WTC11 (cell line): ENCODE data around the gene B4GALNT2. TPM values are rescaled to one million over a fixed set of nuclear protein-coding genes. Genes with fewer than 3 reads are reported as not detected.

Experiments used
- ATAC-seq: fragments of 200-7000 bp; cut with Tn5 transposase; 2 replicates; pipeline ENCODE4 v1.10.0; 2021; ENCODE audit warnings: mild to moderate bottlenecking, moderate library complexity
- CTCF ChIA-PET: fragments of 300-600 bp; sonication (Branson Sonifier 250); formaldehyde crosslinking; loops from one replicate; lab custom pipeline; 2021; ENCODE audit warnings: antibody characterized with exemption; lab: Charles Lee
- POLR2A ChIA-PET: fragments of 350-600 bp; sonication (Branson Sonifier 250); formaldehyde crosslinking; loops from one replicate; lab custom pipeline; 2021; ENCODE audit warnings: antibody characterized with exemption; lab: Charles Lee
- DNase-seq: peaks from one replicate; pipeline ENCODE4 v3.0.0; 2021; ENCODE audit warnings: low spot score
- H3K27ac Mint-ChIP-seq: 2 replicates; pipeline ENCODE4 v1.8.0; 2021; ENCODE audit warnings: mixed read lengths
- H3K27me3 Mint-ChIP-seq: 2 replicates; pipeline ENCODE4 v1.8.0; 2021; ENCODE audit warnings: low read depth, mild to moderate bottlenecking, moderate library complexity, mixed read lengths
- H3K36me3 Mint-ChIP-seq: 2 replicates; pipeline ENCODE4 v1.8.0; 2021; ENCODE audit warnings: mixed read lengths
- H3K4me1 Mint-ChIP-seq: 2 replicates; pipeline ENCODE4 v1.8.0; 2022; ENCODE audit warnings: mixed read lengths
- H3K4me3 Mint-ChIP-seq: 2 replicates; pipeline ENCODE4 v1.8.0; 2021; ENCODE audit warnings: mild to moderate bottlenecking, moderate library complexity, mixed read lengths
- H3K9me3 Mint-ChIP-seq: 2 replicates; pipeline ENCODE4 v1.8.0; 2021; ENCODE audit warnings: mixed read lengths
- ETV6 ChIP-seq: sonication (generic); formaldehyde crosslinking; IDR thresholded peaks from 2 replicates; pipeline ENCODE4 v1.8.1; 2022; ENCODE audit warnings: mild to moderate bottlenecking, missing genetic modification reagents
- GRHL2 ChIP-seq: fragments of 250-450 bp; sonication (Bioruptor Pico); IDR thresholded peaks from 2 replicates; pipeline ENCODE4 v1.8.0; 2022; ENCODE audit warnings: mild to moderate bottlenecking, moderate library complexity; ENCODE audit not compliant: insufficient replicate concordance, severe bottlenecking
- JUN ChIP-seq: sonication (generic); formaldehyde crosslinking; IDR thresholded peaks from 2 replicates; pipeline ENCODE4 v1.8.0; 2023; ENCODE audit warnings: mild to moderate bottlenecking, missing genetic modification reagents
- NFYB ChIP-seq: sonication (generic); formaldehyde crosslinking; conservative IDR thresholded peaks from 2 replicates; pipeline ENCODE4 v1.8.0; 2022; ENCODE audit warnings: low read depth, missing genetic modification reagents
- OVOL2 ChIP-seq: fragments of 250-450 bp; sonication (Bioruptor Pico); IDR thresholded peaks from 2 replicates; pipeline ENCODE4 v1.9.0; 2021; ENCODE audit warnings: mild to moderate bottlenecking, borderline replicate concordance
- PRRX2 ChIP-seq: fragments of 250-450 bp; sonication (Bioruptor Pico); IDR thresholded peaks from 2 replicates; pipeline ENCODE4 v1.8.0; 2021; ENCODE audit warnings: mild to moderate bottlenecking
- SMAD3 ChIP-seq: sonication (generic); formaldehyde crosslinking; IDR thresholded peaks from 2 replicates; pipeline ENCODE4 v1.8.0; 2022; ENCODE audit warnings: missing genetic modification reagents, mild to moderate bottlenecking, borderline replicate concordance
- TCF7 ChIP-seq: sonication (generic); formaldehyde crosslinking; IDR thresholded peaks from 2 replicates; pipeline ENCODE4 v1.8.0; 2022; ENCODE audit warnings: mild to moderate bottlenecking, low read depth, missing genetic modification reagents, moderate library complexity
- ZNF317 ChIP-seq: sonication (generic); formaldehyde crosslinking; IDR thresholded peaks from 2 replicates; pipeline ENCODE4 v1.8.1; 2023; ENCODE audit warnings: low read depth, mild to moderate bottlenecking, moderate library complexity, missing genetic modification reagents, borderline replicate concordance
- ZNF396 ChIP-seq: fragments of 250-450 bp; sonication (Bioruptor Pico); IDR thresholded peaks from 2 replicates; pipeline ENCODE4 v1.8.0; 2021; ENCODE audit warnings: mild to moderate bottlenecking, moderate library complexity, borderline replicate concordance
- total RNA-seq: library from RNA; stranded (reverse); gene quantifications from 3 replicates; pipeline ENCODE4 v1.2.3, GENCODE V29; 2021
- TF ChIP-seq, protein P1 (sequence below): sonication (generic); formaldehyde crosslinking; IDR thresholded peaks from 2 replicates; pipeline ENCODE4 v1.8.1; 2023; ENCODE audit warnings: mild to moderate bottlenecking, missing genetic modification reagents
- TF ChIP-seq, protein P2 (sequence below): fragments of 250-450 bp; sonication (Bioruptor Pico); IDR thresholded peaks from 2 replicates; pipeline ENCODE4 v1.9.0; 2021; ENCODE audit warnings: moderate library complexity, mild to moderate bottlenecking, inconsistent platforms, borderline replicate concordance
- TF ChIP-seq, protein P3 (sequence below): sonication (generic); formaldehyde crosslinking; IDR thresholded peaks from 2 replicates; pipeline ENCODE4 v1.8.0; 2023; ENCODE audit warnings: mild to moderate bottlenecking, missing genetic modification reagents
- TF ChIP-seq, protein P4 (sequence below): sonication (generic); formaldehyde crosslinking; IDR thresholded peaks from 2 replicates; pipeline ENCODE4 v1.8.1; 2022; ENCODE audit warnings: low read depth, missing genetic modification reagents, borderline replicate concordance
- TF ChIP-seq, protein P5 (sequence below): sonication (generic); formaldehyde crosslinking; IDR thresholded peaks from 2 replicates; pipeline ENCODE4 v1.8.1; 2023; ENCODE audit warnings: mild to moderate bottlenecking, missing genetic modification reagents, moderate library complexity
- TF ChIP-seq, protein P6 (sequence below): sonication (generic); formaldehyde crosslinking; IDR thresholded peaks from 2 replicates; pipeline ENCODE4 v1.8.1; 2023; ENCODE audit warnings: mild to moderate bottlenecking, missing genetic modification reagents, borderline replicate concordance
- TF ChIP-seq, protein P7 (sequence below): sonication (generic); formaldehyde crosslinking; IDR thresholded peaks from 2 replicates; pipeline ENCODE4 v1.8.1; 2022; ENCODE audit warnings: mild to moderate bottlenecking, moderate library complexity, missing genetic modification reagents

B4GALNT2 gene
- total RNA-seq, 1 experiment from 2014 or later = 0.04 TPM

DNA sequence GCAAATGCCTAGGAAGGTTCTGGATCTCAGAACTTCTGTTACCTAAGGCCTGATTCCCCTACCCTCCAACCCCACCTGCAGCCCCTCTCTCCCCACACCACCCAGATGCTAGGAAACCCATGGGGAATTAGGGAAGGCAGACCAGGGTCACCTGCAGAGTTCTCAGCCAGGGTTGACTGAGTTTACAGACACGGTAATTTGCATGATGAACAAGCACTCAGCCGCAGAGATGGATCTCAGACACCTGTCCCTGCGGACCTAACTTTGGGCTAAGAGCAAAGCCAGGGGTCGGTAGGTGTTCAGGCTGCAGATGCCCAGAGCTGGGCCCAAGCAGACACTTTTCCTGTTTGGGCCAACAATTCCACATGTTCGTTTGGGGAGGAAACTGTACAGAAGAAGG lies 80.8 kb downstream of the B4GALNT2 start:
- Mint-ChIP-seq H3K27ac (no peak overlapping the region), H3K4me1 (peaks cover 54% of the 10 kb centered on the region), H3K4me3 (no peak overlapping the region), H3K36me3 (no peaks in the 10 kb centered on the region), H3K27me3 (peaks cover 11% of the 10 kb centered on the region; the same call in 1 of the 2 replicates), H3K9me3 (no peaks in the 10 kb centered on the region)
- CTCF ChIA-PET = interaction anchor here (1.3 kb wide), 1 partner anchor 33 kb away, joined by 3 read pairs; no protein-coding TSS in a partner anchor
- TF ChIP-seq, protein P1, sequence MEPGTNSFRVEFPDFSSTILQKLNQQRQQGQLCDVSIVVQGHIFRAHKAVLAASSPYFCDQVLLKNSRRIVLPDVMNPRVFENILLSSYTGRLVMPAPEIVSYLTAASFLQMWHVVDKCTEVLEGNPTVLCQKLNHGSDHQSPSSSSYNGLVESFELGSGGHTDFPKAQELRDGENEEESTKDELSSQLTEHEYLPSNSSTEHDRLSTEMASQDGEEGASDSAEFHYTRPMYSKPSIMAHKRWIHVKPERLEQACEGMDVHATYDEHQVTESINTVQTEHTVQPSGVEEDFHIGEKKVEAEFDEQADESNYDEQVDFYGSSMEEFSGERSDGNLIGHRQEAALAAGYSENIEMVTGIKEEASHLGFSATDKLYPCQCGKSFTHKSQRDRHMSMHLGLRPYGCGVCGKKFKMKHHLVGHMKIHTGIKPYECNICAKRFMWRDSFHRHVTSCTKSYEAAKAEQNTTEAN (CRISPR knock-in tag) = no peak
- TF ChIP-seq, protein P2, sequence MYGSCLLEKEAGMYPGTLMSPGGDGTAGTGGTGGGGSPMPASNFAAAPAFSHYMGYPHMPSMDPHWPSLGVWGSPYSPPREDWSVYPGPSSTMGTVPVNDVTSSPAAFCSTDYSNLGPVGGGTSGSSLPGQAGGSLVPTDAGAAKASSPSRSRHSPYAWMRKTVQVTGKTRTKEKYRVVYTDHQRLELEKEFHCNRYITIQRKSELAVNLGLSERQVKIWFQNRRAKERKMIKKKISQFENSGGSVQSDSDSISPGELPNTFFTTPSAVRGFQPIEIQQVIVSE (CRISPR knock-in tag) = no peak
- TF ChIP-seq, protein P3, sequence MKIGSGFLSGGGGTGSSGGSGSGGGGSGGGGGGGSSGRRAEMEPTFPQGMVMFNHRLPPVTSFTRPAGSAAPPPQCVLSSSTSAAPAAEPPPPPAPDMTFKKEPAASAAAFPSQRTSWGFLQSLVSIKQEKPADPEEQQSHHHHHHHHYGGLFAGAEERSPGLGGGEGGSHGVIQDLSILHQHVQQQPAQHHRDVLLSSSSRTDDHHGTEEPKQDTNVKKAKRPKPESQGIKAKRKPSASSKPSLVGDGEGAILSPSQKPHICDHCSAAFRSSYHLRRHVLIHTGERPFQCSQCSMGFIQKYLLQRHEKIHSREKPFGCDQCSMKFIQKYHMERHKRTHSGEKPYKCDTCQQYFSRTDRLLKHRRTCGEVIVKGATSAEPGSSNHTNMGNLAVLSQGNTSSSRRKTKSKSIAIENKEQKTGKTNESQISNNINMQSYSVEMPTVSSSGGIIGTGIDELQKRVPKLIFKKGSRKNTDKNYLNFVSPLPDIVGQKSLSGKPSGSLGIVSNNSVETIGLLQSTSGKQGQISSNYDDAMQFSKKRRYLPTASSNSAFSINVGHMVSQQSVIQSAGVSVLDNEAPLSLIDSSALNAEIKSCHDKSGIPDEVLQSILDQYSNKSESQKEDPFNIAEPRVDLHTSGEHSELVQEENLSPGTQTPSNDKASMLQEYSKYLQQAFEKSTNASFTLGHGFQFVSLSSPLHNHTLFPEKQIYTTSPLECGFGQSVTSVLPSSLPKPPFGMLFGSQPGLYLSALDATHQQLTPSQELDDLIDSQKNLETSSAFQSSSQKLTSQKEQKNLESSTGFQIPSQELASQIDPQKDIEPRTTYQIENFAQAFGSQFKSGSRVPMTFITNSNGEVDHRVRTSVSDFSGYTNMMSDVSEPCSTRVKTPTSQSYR (CRISPR knock-in tag) = no peak
- TF ChIP-seq NFYB = no peak
- no peak for DNase-seq
- ATAC-seq = no peak
- POLR2A ChIA-PET = no interaction called here

DNA sequence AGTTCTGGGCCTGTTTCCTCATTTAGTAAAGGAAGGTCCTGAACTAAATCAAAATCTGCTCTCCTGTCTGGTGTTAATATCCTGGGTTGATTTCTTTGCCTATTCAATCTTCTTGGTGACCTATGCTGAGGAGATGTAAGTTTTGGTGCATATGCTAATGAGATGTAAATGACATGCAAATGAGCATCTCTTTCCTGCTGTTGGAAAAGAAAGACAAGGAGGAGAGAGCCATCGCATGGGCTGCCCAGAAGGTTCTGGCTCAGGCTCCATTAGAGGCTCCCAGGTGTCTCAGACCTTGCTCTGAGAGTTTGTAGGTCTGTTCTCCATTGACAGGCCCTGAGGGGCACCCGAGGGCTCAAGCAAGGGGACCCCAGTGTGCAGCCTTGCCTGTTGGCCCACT lies 81.3 kb downstream of the B4GALNT2 start:
- no peak for TF ChIP-seq OVOL2 (CRISPR knock-in tag)
- TF ChIP-seq SMAD3 (CRISPR knock-in tag) = no peak
- TF ChIP-seq, protein P4, sequence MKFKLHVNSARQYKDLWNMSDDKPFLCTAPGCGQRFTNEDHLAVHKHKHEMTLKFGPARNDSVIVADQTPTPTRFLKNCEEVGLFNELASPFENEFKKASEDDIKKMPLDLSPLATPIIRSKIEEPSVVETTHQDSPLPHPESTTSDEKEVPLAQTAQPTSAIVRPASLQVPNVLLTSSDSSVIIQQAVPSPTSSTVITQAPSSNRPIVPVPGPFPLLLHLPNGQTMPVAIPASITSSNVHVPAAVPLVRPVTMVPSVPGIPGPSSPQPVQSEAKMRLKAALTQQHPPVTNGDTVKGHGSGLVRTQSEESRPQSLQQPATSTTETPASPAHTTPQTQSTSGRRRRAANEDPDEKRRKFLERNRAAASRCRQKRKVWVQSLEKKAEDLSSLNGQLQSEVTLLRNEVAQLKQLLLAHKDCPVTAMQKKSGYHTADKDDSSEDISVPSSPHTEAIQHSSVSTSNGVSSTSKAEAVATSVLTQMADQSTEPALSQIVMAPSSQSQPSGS (CRISPR knock-in tag) = no peak
- TF ChIP-seq JUN (CRISPR knock-in tag) = no peak
- TF ChIP-seq, protein P5, sequence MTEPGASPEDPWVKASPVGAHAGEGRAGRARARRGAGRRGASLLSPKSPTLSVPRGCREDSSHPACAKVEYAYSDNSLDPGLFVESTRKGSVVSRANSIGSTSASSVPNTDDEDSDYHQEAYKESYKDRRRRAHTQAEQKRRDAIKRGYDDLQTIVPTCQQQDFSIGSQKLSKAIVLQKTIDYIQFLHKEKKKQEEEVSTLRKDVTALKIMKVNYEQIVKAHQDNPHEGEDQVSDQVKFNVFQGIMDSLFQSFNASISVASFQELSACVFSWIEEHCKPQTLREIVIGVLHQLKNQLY (CRISPR knock-in tag) = no peak
- TF ChIP-seq GRHL2 (CRISPR knock-in tag) = no peak
- TF ChIP-seq ETV6 = no peak
- TF ChIP-seq, protein P6, sequence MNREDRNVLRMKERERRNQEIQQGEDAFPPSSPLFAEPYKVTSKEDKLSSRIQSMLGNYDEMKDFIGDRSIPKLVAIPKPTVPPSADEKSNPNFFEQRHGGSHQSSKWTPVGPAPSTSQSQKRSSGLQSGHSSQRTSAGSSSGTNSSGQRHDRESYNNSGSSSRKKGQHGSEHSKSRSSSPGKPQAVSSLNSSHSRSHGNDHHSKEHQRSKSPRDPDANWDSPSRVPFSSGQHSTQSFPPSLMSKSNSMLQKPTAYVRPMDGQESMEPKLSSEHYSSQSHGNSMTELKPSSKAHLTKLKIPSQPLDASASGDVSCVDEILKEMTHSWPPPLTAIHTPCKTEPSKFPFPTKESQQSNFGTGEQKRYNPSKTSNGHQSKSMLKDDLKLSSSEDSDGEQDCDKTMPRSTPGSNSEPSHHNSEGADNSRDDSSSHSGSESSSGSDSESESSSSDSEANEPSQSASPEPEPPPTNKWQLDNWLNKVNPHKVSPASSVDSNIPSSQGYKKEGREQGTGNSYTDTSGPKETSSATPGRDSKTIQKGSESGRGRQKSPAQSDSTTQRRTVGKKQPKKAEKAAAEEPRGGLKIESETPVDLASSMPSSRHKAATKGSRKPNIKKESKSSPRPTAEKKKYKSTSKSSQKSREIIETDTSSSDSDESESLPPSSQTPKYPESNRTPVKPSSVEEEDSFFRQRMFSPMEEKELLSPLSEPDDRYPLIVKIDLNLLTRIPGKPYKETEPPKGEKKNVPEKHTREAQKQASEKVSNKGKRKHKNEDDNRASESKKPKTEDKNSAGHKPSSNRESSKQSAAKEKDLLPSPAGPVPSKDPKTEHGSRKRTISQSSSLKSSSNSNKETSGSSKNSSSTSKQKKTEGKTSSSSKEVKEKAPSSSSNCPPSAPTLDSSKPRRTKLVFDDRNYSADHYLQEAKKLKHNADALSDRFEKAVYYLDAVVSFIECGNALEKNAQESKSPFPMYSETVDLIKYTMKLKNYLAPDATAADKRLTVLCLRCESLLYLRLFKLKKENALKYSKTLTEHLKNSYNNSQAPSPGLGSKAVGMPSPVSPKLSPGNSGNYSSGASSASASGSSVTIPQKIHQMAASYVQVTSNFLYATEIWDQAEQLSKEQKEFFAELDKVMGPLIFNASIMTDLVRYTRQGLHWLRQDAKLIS (CRISPR knock-in tag) = no peak
- no peak for TF ChIP-seq ZNF317 (CRISPR knock-in tag)
- TF ChIP-seq TCF7 (CRISPR knock-in tag) = no peak
- TF ChIP-seq, protein P7, sequence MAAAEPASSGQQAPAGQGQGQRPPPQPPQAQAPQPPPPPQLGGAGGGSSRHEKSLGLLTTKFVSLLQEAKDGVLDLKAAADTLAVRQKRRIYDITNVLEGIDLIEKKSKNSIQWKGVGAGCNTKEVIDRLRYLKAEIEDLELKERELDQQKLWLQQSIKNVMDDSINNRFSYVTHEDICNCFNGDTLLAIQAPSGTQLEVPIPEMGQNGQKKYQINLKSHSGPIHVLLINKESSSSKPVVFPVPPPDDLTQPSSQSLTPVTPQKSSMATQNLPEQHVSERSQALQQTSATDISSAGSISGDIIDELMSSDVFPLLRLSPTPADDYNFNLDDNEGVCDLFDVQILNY = no peak
- no peak for TF ChIP-seq PRRX2 (CRISPR knock-in tag)
- no peak for TF ChIP-seq ZNF396 (CRISPR knock-in tag)
- ChIA-PET POLR2A (interaction anchor here (0.6 kb wide), 1 partner anchor 287 kb away, joined by 3 read pairs; no protein-coding TSS in a partner anchor), CTCF (interaction anchor here (1.3 kb wide), 1 partner anchor 63 kb away, joined by 3 read pairs; no protein-coding TSS in a partner anchor)
- H3K27me3 Mint-ChIP-seq = peaks cover 12% of the 10 kb centered on the region; the same call in 1 of the 2 replicates
- no peak overlapping the region for H3K4me3 Mint-ChIP-seq
- ATAC-seq (no peak), DNase-seq (no peak)
- H3K36me3 Mint-ChIP-seq = no peaks in the 10 kb centered on the region
- no peak overlapping the region for H3K27ac Mint-ChIP-seq
- H3K9me3 Mint-ChIP-seq = no peaks in the 10 kb centered on the region
- peaks cover 55% of the 10 kb centered on the region for H3K4me1 Mint-ChIP-seq
